GM23248 (cell line): ENCODE measurements around the gene HNRNPR.

Experiments
- EZH2 ChIP-seq: fragments of 200-600 bp; sonication (generic); IDR thresholded peaks from 2 replicates; pipeline ENCODE4 v1.6.1; 2018; ENCODE audit warnings: antibody characterized with exemption, mild to moderate bottlenecking; ENCODE audit not compliant: insufficient read depth, poor library complexity, severe bottlenecking
- EZH2phosphoT487 ChIP-seq: fragments of 200-600 bp; sonication (generic); IDR thresholded peaks from 2 replicates; pipeline ENCODE4 v1.6.1; 2018; ENCODE audit warnings: antibody characterized with exemption, moderate library complexity, mild to moderate bottlenecking, low read depth; ENCODE audit not compliant: insufficient read depth

DNA sequence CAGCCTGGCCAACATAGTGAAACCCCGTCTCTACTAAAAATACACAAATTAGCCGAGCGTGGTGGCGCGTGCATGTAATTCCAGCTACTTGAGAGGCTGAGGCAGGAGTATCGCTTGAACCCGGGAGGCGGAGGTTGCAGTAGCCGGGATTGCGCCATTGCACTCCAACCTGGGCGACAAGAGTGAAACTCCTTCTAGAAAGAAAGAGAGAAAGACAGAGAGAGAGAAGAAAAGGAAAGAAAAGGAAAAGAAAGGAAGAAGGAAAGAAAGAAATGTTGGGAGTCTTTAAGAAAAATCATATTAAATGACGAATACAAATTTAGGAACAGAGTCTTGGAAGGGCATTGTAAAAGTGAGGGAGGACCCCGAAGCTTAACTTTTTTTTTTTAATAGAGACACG, 1.8 kb upstream of the HNRNPR start:
- no peak for TF ChIP-seq EZH2
- no peak for TF ChIP-seq EZH2phosphoT487
